Omental fat pad (tissue), 4 donors: Measurements from ENCODE around the gene MSI1. TPM values are rescaled to one million over a fixed set of nuclear protein-coding genes. Genes with fewer than 3 reads are reported as not detected.

Experiments used
- ATAC-seq: fragments of 150-250 bp; one replicate; pipeline ENCODE4 v1.9.1; 2016; ENCODE audit warnings: mild to moderate bottlenecking, moderate library complexity; ENCODE audit not compliant: low FRiP score
- DNase-seq: peaks from one replicate; pipeline ENCODE4 v3.0.0-alpha.2; 2019; ENCODE audit warnings: low spot score
- CTCF ChIP-seq, 3 donors: fragments of 450-650 bp; IDR thresholded peaks; one replicate each; pipeline ENCODE4 v1.5.1; 2016 to 2017; ENCODE audit warnings: antibody characterized with exemption in 3 of 3, mild to moderate bottlenecking in 3 of 3, moderate library complexity in 2 of 3
- total RNA-seq, 4 donors: library from RNA; depleted of rRNA; stranded (reverse); fragments of >200 nt; gene quantifications; one replicate each; pipeline ENCODE4 v1.1.0, GENCODE V29; 2016

The MSI1 gene
- total RNA-seq, 4 donors from 2014 or later, result 0.13 to 2.0 (median 0.37) TPM; not detected in 1

GRCh38 chr12:120356567-120357030 is 12.4 kb downstream of the MSI1 start:
- ATAC-seq, result peak; percentile 92
- peak in 2 of 3 donors; percentile 38 to 73 for TF ChIP-seq CTCF (IDR thresholded peaks at IDR 0.05)
- DNase-seq, result peak; percentile 36

GRCh38 chr12:120353556-120354317 is 15.2 kb downstream of the MSI1 start:
- DNase-seq, result no peak
- no peak for ATAC-seq
- TF ChIP-seq CTCF (IDR thresholded peaks at IDR 0.05), result no peak

GRCh38 chr12:120353136-120353535 is 15.8 kb downstream of the MSI1 start:
- ATAC-seq (no peak), DNase-seq (no peak)
- TF ChIP-seq CTCF (IDR thresholded peaks at IDR 0.05), result no peak

GRCh38 chr12:120352117-120352516 is 16.8 kb downstream of the MSI1 start:
- no peak for TF ChIP-seq CTCF (IDR thresholded peaks at IDR 0.05)
- DNase-seq (no peak), ATAC-seq (no peak)

- ATAC-seq (no peak), DNase-seq (no peak)
- TF ChIP-seq CTCF (IDR thresholded peaks at IDR 0.05), result no peak
Measured at GRCh38 chr12:120350576-120351350, 18.2 kb downstream of the MSI1 start.

GRCh38 chr12:120347766-120348165 is 21.2 kb downstream of the MSI1 start:
- DNase-seq (no peak), ATAC-seq (no peak)
- no peak for TF ChIP-seq CTCF (IDR thresholded peaks at IDR 0.05)
